ENCODE data around the gene ASCC1.

DNA sequence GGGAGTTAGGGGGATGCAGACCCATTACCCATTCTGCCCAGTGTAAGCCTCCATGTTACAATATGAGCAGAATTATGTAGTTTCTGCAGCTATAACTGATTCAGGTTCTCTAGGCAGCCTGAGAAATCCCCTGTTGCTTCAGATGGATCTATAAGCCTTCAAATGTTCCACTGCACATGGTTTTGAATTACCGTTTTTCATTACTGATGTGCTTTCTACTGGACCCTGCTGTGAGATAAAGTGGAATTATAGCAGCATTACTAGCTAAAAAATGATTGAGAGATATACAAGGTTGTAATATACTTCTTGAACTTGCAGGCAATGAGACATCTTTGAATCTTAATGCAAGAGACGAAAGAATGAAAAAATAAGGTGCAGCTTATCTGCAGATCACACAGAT lies 38.6 kb downstream of the ASCC1 start:
- no peak for TF ChIP-seq EZH2 (IDR thresholded peaks at IDR 0.05; ENCODE audit: insufficient read depth, poor library complexity, severe bottlenecking)
- TF ChIP-seq EZH2phosphoT487 (IDR thresholded peaks at IDR 0.05; ENCODE audit: insufficient read depth, low read depth): no peak

Measured in GM23248 (cell line).